WTC11 (cell line): ENCODE results near the gene SEMA6B.

ENCODE experiments used
- CREB1 ChIP-seq: sonication (generic); formaldehyde crosslinking; IDR thresholded peaks from 2 replicates; pipeline ENCODE4 v1.8.0; 2023; ENCODE audit warnings: mild to moderate bottlenecking, missing genetic modification reagents
- JUN ChIP-seq: sonication (generic); formaldehyde crosslinking; IDR thresholded peaks from 2 replicates; pipeline ENCODE4 v1.8.0; 2023; ENCODE audit warnings: mild to moderate bottlenecking, missing genetic modification reagents
- KAT7 ChIP-seq: sonication (generic); formaldehyde crosslinking; IDR thresholded peaks from 2 replicates; pipeline ENCODE4 v1.8.1; 2023; ENCODE audit warnings: missing genetic modification reagents, mild to moderate bottlenecking, borderline replicate concordance
- TF ChIP-seq, protein P1 (sequence below): sonication (generic); formaldehyde crosslinking; IDR thresholded peaks from 2 replicates; pipeline ENCODE4 v1.8.1; 2023; ENCODE audit warnings: mild to moderate bottlenecking, missing genetic modification reagents, borderline replicate concordance
- TF ChIP-seq, protein P2 (sequence below): fragments of 200-600 bp; IDR thresholded peaks from 2 replicates; pipeline ENCODE4 v1.8.0; 2022; ENCODE audit warnings: antibody characterized with exemption
- TF ChIP-seq, protein P3 (sequence below): sonication (generic); formaldehyde crosslinking; IDR thresholded peaks from 2 replicates; pipeline ENCODE4 v1.8.0; 2022; ENCODE audit warnings: mild to moderate bottlenecking, missing genetic modification reagents
- TF ChIP-seq, protein P4 (sequence below): sonication (generic); formaldehyde crosslinking; IDR thresholded peaks from 2 replicates; pipeline ENCODE4 v1.8.0; 2022; ENCODE audit warnings: mild to moderate bottlenecking, missing genetic modification reagents
- TF ChIP-seq, protein P5 (sequence below): sonication (generic); formaldehyde crosslinking; IDR thresholded peaks from 2 replicates; pipeline ENCODE4 v1.8.1; 2022; ENCODE audit warnings: mild to moderate bottlenecking, moderate library complexity, missing genetic modification reagents

DNA sequence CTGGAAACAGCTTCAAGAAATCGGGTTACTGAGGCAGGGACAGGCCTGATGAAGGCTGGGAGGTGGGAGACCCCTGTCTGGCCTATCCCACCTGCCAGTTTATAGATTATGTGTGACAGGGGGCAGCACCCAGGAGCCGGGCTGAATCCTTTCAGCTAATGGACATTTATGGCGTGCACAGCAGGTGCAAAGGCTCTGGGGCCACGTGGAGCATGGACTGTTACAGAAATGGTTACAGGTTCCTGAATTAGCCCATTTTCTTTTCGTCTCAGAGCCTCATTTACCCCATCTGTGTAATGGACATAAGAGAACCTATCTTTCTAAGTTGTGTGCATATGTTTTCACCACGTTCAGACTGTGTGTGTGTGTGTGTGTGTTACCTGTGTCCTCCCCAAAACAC, 45.4 kb upstream of the SEMA6B start:
- TF ChIP-seq, protein P1, sequence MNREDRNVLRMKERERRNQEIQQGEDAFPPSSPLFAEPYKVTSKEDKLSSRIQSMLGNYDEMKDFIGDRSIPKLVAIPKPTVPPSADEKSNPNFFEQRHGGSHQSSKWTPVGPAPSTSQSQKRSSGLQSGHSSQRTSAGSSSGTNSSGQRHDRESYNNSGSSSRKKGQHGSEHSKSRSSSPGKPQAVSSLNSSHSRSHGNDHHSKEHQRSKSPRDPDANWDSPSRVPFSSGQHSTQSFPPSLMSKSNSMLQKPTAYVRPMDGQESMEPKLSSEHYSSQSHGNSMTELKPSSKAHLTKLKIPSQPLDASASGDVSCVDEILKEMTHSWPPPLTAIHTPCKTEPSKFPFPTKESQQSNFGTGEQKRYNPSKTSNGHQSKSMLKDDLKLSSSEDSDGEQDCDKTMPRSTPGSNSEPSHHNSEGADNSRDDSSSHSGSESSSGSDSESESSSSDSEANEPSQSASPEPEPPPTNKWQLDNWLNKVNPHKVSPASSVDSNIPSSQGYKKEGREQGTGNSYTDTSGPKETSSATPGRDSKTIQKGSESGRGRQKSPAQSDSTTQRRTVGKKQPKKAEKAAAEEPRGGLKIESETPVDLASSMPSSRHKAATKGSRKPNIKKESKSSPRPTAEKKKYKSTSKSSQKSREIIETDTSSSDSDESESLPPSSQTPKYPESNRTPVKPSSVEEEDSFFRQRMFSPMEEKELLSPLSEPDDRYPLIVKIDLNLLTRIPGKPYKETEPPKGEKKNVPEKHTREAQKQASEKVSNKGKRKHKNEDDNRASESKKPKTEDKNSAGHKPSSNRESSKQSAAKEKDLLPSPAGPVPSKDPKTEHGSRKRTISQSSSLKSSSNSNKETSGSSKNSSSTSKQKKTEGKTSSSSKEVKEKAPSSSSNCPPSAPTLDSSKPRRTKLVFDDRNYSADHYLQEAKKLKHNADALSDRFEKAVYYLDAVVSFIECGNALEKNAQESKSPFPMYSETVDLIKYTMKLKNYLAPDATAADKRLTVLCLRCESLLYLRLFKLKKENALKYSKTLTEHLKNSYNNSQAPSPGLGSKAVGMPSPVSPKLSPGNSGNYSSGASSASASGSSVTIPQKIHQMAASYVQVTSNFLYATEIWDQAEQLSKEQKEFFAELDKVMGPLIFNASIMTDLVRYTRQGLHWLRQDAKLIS (CRISPR knock-in tag) = no peak
- no peak for TF ChIP-seq KAT7 (CRISPR knock-in tag)
- TF ChIP-seq, protein P2, sequence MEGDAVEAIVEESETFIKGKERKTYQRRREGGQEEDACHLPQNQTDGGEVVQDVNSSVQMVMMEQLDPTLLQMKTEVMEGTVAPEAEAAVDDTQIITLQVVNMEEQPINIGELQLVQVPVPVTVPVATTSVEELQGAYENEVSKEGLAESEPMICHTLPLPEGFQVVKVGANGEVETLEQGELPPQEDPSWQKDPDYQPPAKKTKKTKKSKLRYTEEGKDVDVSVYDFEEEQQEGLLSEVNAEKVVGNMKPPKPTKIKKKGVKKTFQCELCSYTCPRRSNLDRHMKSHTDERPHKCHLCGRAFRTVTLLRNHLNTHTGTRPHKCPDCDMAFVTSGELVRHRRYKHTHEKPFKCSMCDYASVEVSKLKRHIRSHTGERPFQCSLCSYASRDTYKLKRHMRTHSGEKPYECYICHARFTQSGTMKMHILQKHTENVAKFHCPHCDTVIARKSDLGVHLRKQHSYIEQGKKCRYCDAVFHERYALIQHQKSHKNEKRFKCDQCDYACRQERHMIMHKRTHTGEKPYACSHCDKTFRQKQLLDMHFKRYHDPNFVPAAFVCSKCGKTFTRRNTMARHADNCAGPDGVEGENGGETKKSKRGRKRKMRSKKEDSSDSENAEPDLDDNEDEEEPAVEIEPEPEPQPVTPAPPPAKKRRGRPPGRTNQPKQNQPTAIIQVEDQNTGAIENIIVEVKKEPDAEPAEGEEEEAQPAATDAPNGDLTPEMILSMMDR = no peak
- TF ChIP-seq, protein P3, sequence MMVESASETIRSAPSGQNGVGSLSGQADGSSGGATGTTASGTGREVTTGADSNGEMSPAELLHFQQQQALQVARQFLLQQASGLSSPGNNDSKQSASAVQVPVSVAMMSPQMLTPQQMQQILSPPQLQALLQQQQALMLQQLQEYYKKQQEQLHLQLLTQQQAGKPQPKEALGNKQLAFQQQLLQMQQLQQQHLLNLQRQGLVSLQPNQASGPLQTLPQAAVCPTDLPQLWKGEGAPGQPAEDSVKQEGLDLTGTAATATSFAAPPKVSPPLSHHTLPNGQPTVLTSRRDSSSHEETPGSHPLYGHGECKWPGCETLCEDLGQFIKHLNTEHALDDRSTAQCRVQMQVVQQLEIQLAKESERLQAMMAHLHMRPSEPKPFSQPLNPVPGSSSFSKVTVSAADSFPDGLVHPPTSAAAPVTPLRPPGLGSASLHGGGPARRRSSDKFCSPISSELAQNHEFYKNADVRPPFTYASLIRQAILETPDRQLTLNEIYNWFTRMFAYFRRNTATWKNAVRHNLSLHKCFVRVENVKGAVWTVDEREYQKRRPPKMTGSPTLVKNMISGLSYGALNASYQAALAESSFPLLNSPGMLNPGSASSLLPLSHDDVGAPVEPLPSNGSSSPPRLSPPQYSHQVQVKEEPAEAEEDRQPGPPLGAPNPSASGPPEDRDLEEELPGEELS = no peak
- TF ChIP-seq, protein P4, sequence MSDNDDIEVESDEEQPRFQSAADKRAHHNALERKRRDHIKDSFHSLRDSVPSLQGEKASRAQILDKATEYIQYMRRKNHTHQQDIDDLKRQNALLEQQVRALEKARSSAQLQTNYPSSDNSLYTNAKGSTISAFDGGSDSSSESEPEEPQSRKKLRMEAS (CRISPR knock-in tag) = no peak
- TF ChIP-seq JUN (CRISPR knock-in tag) = no peak
- TF ChIP-seq, protein P5, sequence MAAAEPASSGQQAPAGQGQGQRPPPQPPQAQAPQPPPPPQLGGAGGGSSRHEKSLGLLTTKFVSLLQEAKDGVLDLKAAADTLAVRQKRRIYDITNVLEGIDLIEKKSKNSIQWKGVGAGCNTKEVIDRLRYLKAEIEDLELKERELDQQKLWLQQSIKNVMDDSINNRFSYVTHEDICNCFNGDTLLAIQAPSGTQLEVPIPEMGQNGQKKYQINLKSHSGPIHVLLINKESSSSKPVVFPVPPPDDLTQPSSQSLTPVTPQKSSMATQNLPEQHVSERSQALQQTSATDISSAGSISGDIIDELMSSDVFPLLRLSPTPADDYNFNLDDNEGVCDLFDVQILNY = no peak
- TF ChIP-seq CREB1 (CRISPR knock-in tag) = no peak
